Measurements from ENCODE around the gene ROBO2. TPM values are rescaled to one million over a fixed set of nuclear protein-coding genes. Genes with fewer than 3 reads are reported as not detected.

The ROBO2 gene
- total and polyA plus RNA-seq, 10 of the 15 experiments (the other 5 are each of a cell fraction or from before 2014, with no cell fraction given) = 0.22 to 2.5 (median 0.81) TPM

- WGBS (ENCODE audit: insufficient coverage, insufficient replicate concordance, low lambda C conversion rate, missing lambda C conversion rate) = 0% methylated on average over 2 of the region's 2 CpGs
- intact Hi-C loops (cut with micrococcal nuclease; ENCODE audit: unreplicated experiment) (no loop called here), in situ Hi-C loops (cut with MboI) (no loop called here)
- Histone ChIP-seq H3K27ac (ENCODE audit: control insufficient read depth, insufficient read depth) (no peak overlapping the region), H3K4me3 (no peak overlapping the region), H3K4me2 (ENCODE audit: control insufficient read depth, insufficient read depth) (no peak overlapping the region), H3K9ac (ENCODE audit: control insufficient read depth, insufficient read depth, low read length) (no peak overlapping the region), H2AFZ (ENCODE audit: control insufficient read depth, low read depth, low read length) (no peak overlapping the region), H3K79me2 (ENCODE audit: control insufficient read depth, insufficient read depth, low read length) (no peaks in the 10 kb centered on the region), H3K4me1 (ENCODE audit: control insufficient read depth, insufficient read depth, low read length) (no peaks in the 10 kb centered on the region), H3K9me3 (replicated peaks; ENCODE audit: control insufficient read depth, insufficient read depth, low read length) (no peaks in the 10 kb centered on the region), H4K20me1 (ENCODE audit: control insufficient read depth, insufficient read depth) (no peaks in the 10 kb centered on the region), H3K36me3 (ENCODE audit: control insufficient read depth in 2 of 2, insufficient read depth in 2 of 2, low read length in 1 of 2) (no peaks in the 10 kb centered on the region), H3K27me3 (replicated peaks in 1 of 2; ENCODE audit: control insufficient read depth in 2 of 2, insufficient read depth in 2 of 2, low read length in 1 of 2) (no peaks in the 10 kb centered on the region)
- BruUV-seq (replicated peaks) = no TSS peak
- ChIA-PET POLR2A (interaction anchor here (0.5 kb wide), 1 partner anchor 9 kb away, joined by 5 read pairs; no protein-coding TSS in a partner anchor), CTCF (no interaction called here), RAD21 (ENCODE audit: unreplicated experiment) (no interaction called here), SMC1A (ENCODE audit: uncharacterized antibody, unreplicated experiment) (interaction anchor here (1.2 kb wide), 1 partner anchor 8 kb away, joined by 4 read pairs; no protein-coding TSS in a partner anchor)
- FAIRE-seq (no peak), ATAC-seq (no peak), DNase-seq (ENCODE audit: low read depth, low spot score) (no peak)
- TF ChIP-seq SIX5 (IDR thresholded peaks at IDR 0.05; ENCODE audit: low read depth, low read length, severe bottlenecking) = no peak
- TF ChIP-seq BCL3 (IDR thresholded peaks at IDR 0.05; ENCODE audit: borderline replicate concordance, insufficient read depth, low read depth, low read length, poor library complexity, severe bottlenecking) = no peak
- TF ChIP-seq JUND (IDR thresholded peaks at IDR 0.05; ENCODE audit: low read depth, low read length) = no peak
- TF ChIP-seq LARP7 (IDR thresholded peaks at IDR 0.05) = no peak
- TF ChIP-seq BCL11A (IDR thresholded peaks at IDR 0.05; ENCODE audit: low read depth, low read length) = no peak
- no peak for TF ChIP-seq ZNF207 (IDR thresholded peaks at IDR 0.05; ENCODE audit: borderline replicate concordance)
- no peak for TF ChIP-seq RCOR1 (conservative IDR thresholded peaks at IDR 0.05; ENCODE audit: low read depth, low read length)
- TF ChIP-seq ATF3 (IDR thresholded peaks at IDR 0.05; ENCODE audit: borderline replicate concordance, extremely low read depth, low read depth, low read length) = no peak
Observed at GRCh38 chr3:77648214-77648613, 608.3 kb downstream of the ROBO2 start.

All from GM12878 (cell line).